HL-60/S4 (cell line): ENCODE results near the gene KLRC3.
"Not testable (repeated sequence)": the region's sequence is repeated elsewhere in the genome, so short reads cannot be mapped to it uniquely, and the experiment has no call there.

ENCODE experiments used
- in situ Hi-C: fragments of 300-500 bp; cut with MboI; formaldehyde crosslinking; loops from 2 replicates; pipeline ENCODE4 v1.14.3; 2022; ENCODE audit warnings: low sequenced_read_pairs

The KLRC3 gene

GRCh38 chr12:10404798-10405197 is 15.6 kb downstream of the KLRC3 start:
- in situ Hi-C loops: no loop called here

GRCh38 chr12:10400829-10401228 is 19.6 kb downstream of the KLRC3 start:
- in situ Hi-C loops: no loop called here

GRCh38 chr12:10398168-10398567 is 22.2 kb downstream of the KLRC3 start:
- in situ Hi-C loops: no loop called here

- in situ Hi-C loops: no loop called here
Observed at GRCh38 chr12:10397296-10397695, 23.1 kb downstream of the KLRC3 start.

GRCh38 chr12:10396176-10396575 is 24.2 kb downstream of the KLRC3 start:
- in situ Hi-C loops: not testable (repeated sequence)

GRCh38 chr12:10395390-10395998 is 24.9 kb downstream of the KLRC3 start:
- in situ Hi-C loops: no loop called here

- in situ Hi-C loops: not testable (repeated sequence)
Observed at GRCh38 chr12:10394531-10395152, 25.8 kb downstream of the KLRC3 start.

GRCh38 chr12:10393291-10393690 is 27.1 kb downstream of the KLRC3 start:
- in situ Hi-C loops: no loop called here

- in situ Hi-C loops: no loop called here
Observed at GRCh38 chr12:10392394-10392930, 27.9 kb downstream of the KLRC3 start.

GRCh38 chr12:10390991-10391390 is 29.4 kb downstream of the KLRC3 start:
- in situ Hi-C loops: not testable (repeated sequence)

- in situ Hi-C loops: no loop called here
Observed at GRCh38 chr12:10389904-10390303, 30.5 kb downstream of the KLRC3 start, which contains the start of gene KLRK1. KLRK1 (minus strand) TSS chr12:10390041; CDS start chr12:10388810, 1,231 bp downstream.

- in situ Hi-C loops: no loop called here
Observed at GRCh38 chr12:10388624-10389413, 31.6 kb downstream of the KLRC3 start.

GRCh38 chr12:10387498-10387897 is 32.9 kb downstream of the KLRC3 start:
- in situ Hi-C loops: not testable (repeated sequence)

- in situ Hi-C loops: no loop called here
Observed at GRCh38 chr12:10386857-10387256, 33.5 kb downstream of the KLRC3 start.

GRCh38 chr12:10385166-10385613 is 35.2 kb downstream of the KLRC3 start:
- in situ Hi-C loops: no loop called here

GRCh38 chr12:10384191-10384590 is 36.2 kb downstream of the KLRC3 start:
- in situ Hi-C loops: no loop called here

GRCh38 chr12:10381928-10382628 is 38.3 kb downstream of the KLRC3 start:
- in situ Hi-C loops: no loop called here

GRCh38 chr12:10378737-10379136 is 41.7 kb downstream of the KLRC3 start:
- in situ Hi-C loops: not testable (repeated sequence)

- in situ Hi-C loops: loop anchor here (25.0 kb wide), 1 partner anchor 188 kb away; no protein-coding TSS in a partner anchor
Observed at GRCh38 chr12:10374624-10375018, 45.8 kb downstream of the KLRC3 start.

GRCh38 chr12:10372559-10372958 is 47.8 kb downstream of the KLRC3 start:
- in situ Hi-C loops: loop anchor here (25.0 kb wide), 1 partner anchor 190 kb away; no protein-coding TSS in a partner anchor
